Muscle of leg (tissue), 11 donors: ENCODE data around the gene DSCAML1. TPM values are rescaled to one million over a fixed set of nuclear protein-coding genes. Genes with fewer than 3 reads are reported as not detected.

Experiments
- DNase-seq: peaks from one replicate; pipeline ENCODE4 v3.0.0; 2013
- H3K27ac ChIP-seq: one replicate; pipeline ENCODE4 v1.5.1; 2013; ENCODE audit warnings: mild to moderate bottlenecking, low read length, control low read depth
- H3K27me3 ChIP-seq: one replicate; pipeline ENCODE4 v1.6.1; 2013; ENCODE audit warnings: low read length; ENCODE audit not compliant: control insufficient read depth, insufficient read depth
- H3K36me3 ChIP-seq: one replicate; pipeline ENCODE4 v1.6.1; 2013; ENCODE audit warnings: low read length; ENCODE audit not compliant: control insufficient read depth, insufficient read depth
- H3K4me1 ChIP-seq: one replicate; pipeline ENCODE4 v1.6.1; 2013; ENCODE audit warnings: low read length; ENCODE audit not compliant: control insufficient read depth, insufficient read depth
- H3K4me3 ChIP-seq: one replicate; pipeline ENCODE4 v1.5.1; 2013; ENCODE audit warnings: low read length, control low read depth
- H3K9me3 ChIP-seq: replicated peaks from 2 replicates; pipeline ENCODE4 v1.6.1; 2013; ENCODE audit warnings: low read depth, low read length; ENCODE audit not compliant: control insufficient read depth
- WGBS: methylation state at CpG from one replicate; pipeline ENCODE4 v1.1.5; 2013; ENCODE audit warnings: missing lambda C conversion rate; ENCODE audit not compliant: insufficient coverage; 5-methylcytosine and 5-hydroxymethylcytosine counted together
- polyA plus RNA-seq, 8 donors: library from polyadenylated mRNA; unstranded; fragments of 120-200 nt; gene quantifications; one replicate each; pipeline versions ENCODE4 v1.2.1 to v1.2.3, GENCODE V29; 2013; ENCODE audit warnings: inconsistent platforms in 1 of 8, low replicate concordance in 1 of 8; ENCODE audit not compliant: insufficient read length in 8 of 8, insufficient read depth in 1 of 8
- total RNA-seq: library from RNA; stranded (reverse); fragments of 120-200 nt; gene quantifications from one replicate; pipeline ENCODE4 v1.2.4, GENCODE V29; 2013

Gene DSCAML1
- total and polyA plus RNA-seq, 9 donors: 0.28 to 0.80 (median 0.60) TPM

GRCh38 chr11:117631336-117632140 is 165.5 kb downstream of the DSCAML1 start:
- Histone ChIP-seq H3K4me1 (no peaks in the 10 kb centered on the region), H3K4me3 (no peak overlapping the region), H3K27ac (no peak overlapping the region), H3K36me3 (no peaks in the 10 kb centered on the region), H3K27me3 (peaks cover 10% of the 10 kb centered on the region), H3K9me3 (no peaks in the 10 kb centered on the region)
- DNase-seq: no peak
- WGBS: 91% methylated on average over 6 of the region's 11 CpGs

- DNase-seq: no peak
- Histone ChIP-seq H3K9me3 (no peaks in the 10 kb centered on the region), H3K4me3 (no peak overlapping the region), H3K27ac (no peak overlapping the region), H3K4me1 (no peaks in the 10 kb centered on the region), H3K27me3 (peaks cover 10% of the 10 kb centered on the region), H3K36me3 (no peaks in the 10 kb centered on the region)
- WGBS: 87% methylated on average over 3 of the region's 9 CpGs
Measured at GRCh38 chr11:117629891-117630538, 167.0 kb downstream of the DSCAML1 start.

GRCh38 chr11:117629146-117629545 is 167.9 kb downstream of the DSCAML1 start:
- no peaks in the 10 kb centered on the region for H3K9me3 ChIP-seq
- WGBS: 81% methylated on average over 5 of the region's 6 CpGs
- H3K36me3 ChIP-seq: no peaks in the 10 kb centered on the region
- no peak for DNase-seq
- H3K27ac ChIP-seq: no peak overlapping the region
- H3K4me1 ChIP-seq: no peaks in the 10 kb centered on the region
- H3K4me3 ChIP-seq: no peak overlapping the region
- H3K27me3 ChIP-seq: peaks cover 8% of the 10 kb centered on the region

GRCh38 chr11:117627259-117627658 is 169.8 kb downstream of the DSCAML1 start:
- H3K4me3 ChIP-seq: no peak overlapping the region
- H3K27ac ChIP-seq: no peak overlapping the region
- H3K9me3 ChIP-seq: no peaks in the 10 kb centered on the region
- H3K36me3 ChIP-seq: no peaks in the 10 kb centered on the region
- no peaks in the 10 kb centered on the region for H3K4me1 ChIP-seq
- peaks cover 7% of the 10 kb centered on the region for H3K27me3 ChIP-seq
- WGBS: 79% methylated on average over 10 of the region's 13 CpGs
- no peak for DNase-seq

- H3K27ac ChIP-seq: no peak overlapping the region
- no peaks in the 10 kb centered on the region for H3K4me1 ChIP-seq
- 83% methylated on average over 6 of the region's 9 CpGs for WGBS
- peaks cover 7% of the 10 kb centered on the region for H3K27me3 ChIP-seq
- no peak for DNase-seq
- H3K9me3 ChIP-seq: peaks cover 2% of the 10 kb centered on the region
- H3K36me3 ChIP-seq: no peaks in the 10 kb centered on the region
- H3K4me3 ChIP-seq: no peak overlapping the region
Measured at GRCh38 chr11:117626576-117626975, 170.4 kb downstream of the DSCAML1 start.

GRCh38 chr11:117625237-117625636 is 171.8 kb downstream of the DSCAML1 start:
- peaks cover 2% of the 10 kb centered on the region for H3K9me3 ChIP-seq
- peaks cover 9% of the 10 kb centered on the region for H3K27me3 ChIP-seq
- H3K4me3 ChIP-seq: no peak overlapping the region
- H3K36me3 ChIP-seq: no peaks in the 10 kb centered on the region
- no peak overlapping the region for H3K27ac ChIP-seq
- no peak for DNase-seq
- H3K4me1 ChIP-seq: no peaks in the 10 kb centered on the region
- WGBS: 59% methylated on average over 2 of the region's 4 CpGs

- H3K4me3 ChIP-seq: no peak overlapping the region
- H3K4me1 ChIP-seq: no peaks in the 10 kb centered on the region
- peaks cover 14% of the 10 kb centered on the region for H3K27me3 ChIP-seq
- DNase-seq: no peak
- peaks cover 2% of the 10 kb centered on the region for H3K9me3 ChIP-seq
- H3K27ac ChIP-seq: no peak overlapping the region
- no CpG with 5 or more reads among the region's 2 CpGs for WGBS
- no peaks in the 10 kb centered on the region for H3K36me3 ChIP-seq
Measured at GRCh38 chr11:117623831-117624271, 173.2 kb downstream of the DSCAML1 start.

GRCh38 chr11:117621226-117621625 is 175.8 kb downstream of the DSCAML1 start:
- no peaks in the 10 kb centered on the region for H3K4me1 ChIP-seq
- H3K27ac ChIP-seq: no peak overlapping the region
- peaks cover 17% of the 10 kb centered on the region for H3K27me3 ChIP-seq
- no peak overlapping the region for H3K4me3 ChIP-seq
- H3K36me3 ChIP-seq: no peaks in the 10 kb centered on the region
- H3K9me3 ChIP-seq: peaks cover 2% of the 10 kb centered on the region
- DNase-seq: no peak

- Histone ChIP-seq H3K27me3 (peaks cover 17% of the 10 kb centered on the region), H3K4me3 (no peak overlapping the region), H3K27ac (no peak overlapping the region), H3K9me3 (peaks cover 2% of the 10 kb centered on the region), H3K4me1 (no peaks in the 10 kb centered on the region), H3K36me3 (no peaks in the 10 kb centered on the region)
- DNase-seq: no peak
- no CpG with 5 or more reads among the region's 1 CpG for WGBS
Measured at GRCh38 chr11:117620659-117621058, 176.4 kb downstream of the DSCAML1 start.

- no peak overlapping the region for H3K27ac ChIP-seq
- DNase-seq: no peak
- H3K9me3 ChIP-seq: peaks cover 2% of the 10 kb centered on the region
- peaks cover 17% of the 10 kb centered on the region for H3K27me3 ChIP-seq
- WGBS: 23% methylated on average over 4 of the region's 4 CpGs
- H3K36me3 ChIP-seq: no peaks in the 10 kb centered on the region
- H3K4me3 ChIP-seq: no peak overlapping the region
- no peaks in the 10 kb centered on the region for H3K4me1 ChIP-seq
Measured at GRCh38 chr11:117620086-117620485, 176.9 kb downstream of the DSCAML1 start.
